Astrocyte of the cerebellum (primary cell): ENCODE measurements around the gene EZR.

Source experiments
- DNase-seq: peaks from one replicate; pipeline ENCODE4 v3.0.0-alpha.2; 2011; ENCODE audit warnings: low read depth
- H3K4me3 ChIP-seq: 2 replicates; pipeline ENCODE4 v1.5.1; 2011; ENCODE audit warnings: mild to moderate bottlenecking, low read depth, low read length, moderate library complexity
- in situ Hi-C: cut with HindIII; loops from 2 replicates; pipeline ENCODE4 v1.10.0; 2017; ENCODE audit warnings: low sequenced_read_pairs
- TF ChIP-seq, protein P1 (sequence below): IDR thresholded peaks from 2 replicates; pipeline ENCODE4 v1.5.1; 2012; ENCODE audit warnings: low read length, low read depth, moderate library complexity, mild to moderate bottlenecking; ENCODE audit errors: missing control alignments

EZR gene

DNA sequence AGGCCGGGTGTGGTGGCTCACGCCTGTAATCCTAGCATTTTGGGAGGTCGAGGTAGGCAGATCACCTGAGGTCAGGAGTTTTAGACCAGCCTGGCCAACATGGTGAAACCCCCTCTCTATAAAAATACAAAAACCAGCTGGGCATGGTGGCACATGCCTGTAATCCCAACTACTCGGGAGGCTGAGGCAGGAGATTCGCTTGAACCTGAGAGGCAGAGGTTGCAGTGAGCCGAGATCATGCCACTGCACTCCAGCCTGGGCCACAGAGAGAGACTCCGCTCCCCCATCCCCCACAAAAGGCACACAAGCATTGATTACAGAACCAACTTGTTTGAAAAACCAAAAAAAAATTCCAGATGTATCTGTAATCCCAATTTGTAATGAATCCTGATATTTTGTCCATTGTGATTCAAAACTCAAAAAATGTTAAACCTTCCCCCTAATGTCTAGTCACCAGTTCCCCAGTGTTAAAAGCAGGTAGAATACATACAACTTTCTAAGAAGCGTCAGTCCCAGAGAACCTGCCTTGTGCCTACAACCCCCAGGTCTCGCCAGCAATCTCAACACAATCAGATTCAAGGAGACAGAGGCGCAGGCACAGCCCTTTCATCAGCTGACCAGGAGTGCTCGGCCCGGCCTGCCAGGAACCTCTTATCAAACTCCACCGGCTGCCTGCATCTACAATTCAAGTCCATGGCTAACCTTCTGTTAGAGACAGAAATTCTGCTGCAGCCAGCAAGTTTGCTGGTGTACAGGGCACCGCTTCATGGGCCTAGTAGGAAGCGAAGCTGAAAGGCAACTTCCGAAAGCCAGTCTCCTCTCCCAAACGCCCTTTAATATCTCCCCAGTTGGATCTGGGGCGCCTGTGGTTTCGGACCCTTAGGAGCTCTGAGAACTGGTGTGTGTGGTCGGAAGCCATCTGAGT is 2.1 kb downstream of the EZR start:
- H3K4me3 ChIP-seq: peak overlapping the region; percentile 65

GRCh38 chr6:158816329-158816728 is 2.8 kb downstream of the EZR start:
- no peak for DNase-seq
- in situ Hi-C loops: no loop called here
- peak overlapping the region; percentile 65 for H3K4me3 ChIP-seq
- TF ChIP-seq, protein P1, sequence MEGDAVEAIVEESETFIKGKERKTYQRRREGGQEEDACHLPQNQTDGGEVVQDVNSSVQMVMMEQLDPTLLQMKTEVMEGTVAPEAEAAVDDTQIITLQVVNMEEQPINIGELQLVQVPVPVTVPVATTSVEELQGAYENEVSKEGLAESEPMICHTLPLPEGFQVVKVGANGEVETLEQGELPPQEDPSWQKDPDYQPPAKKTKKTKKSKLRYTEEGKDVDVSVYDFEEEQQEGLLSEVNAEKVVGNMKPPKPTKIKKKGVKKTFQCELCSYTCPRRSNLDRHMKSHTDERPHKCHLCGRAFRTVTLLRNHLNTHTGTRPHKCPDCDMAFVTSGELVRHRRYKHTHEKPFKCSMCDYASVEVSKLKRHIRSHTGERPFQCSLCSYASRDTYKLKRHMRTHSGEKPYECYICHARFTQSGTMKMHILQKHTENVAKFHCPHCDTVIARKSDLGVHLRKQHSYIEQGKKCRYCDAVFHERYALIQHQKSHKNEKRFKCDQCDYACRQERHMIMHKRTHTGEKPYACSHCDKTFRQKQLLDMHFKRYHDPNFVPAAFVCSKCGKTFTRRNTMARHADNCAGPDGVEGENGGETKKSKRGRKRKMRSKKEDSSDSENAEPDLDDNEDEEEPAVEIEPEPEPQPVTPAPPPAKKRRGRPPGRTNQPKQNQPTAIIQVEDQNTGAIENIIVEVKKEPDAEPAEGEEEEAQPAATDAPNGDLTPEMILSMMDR: no peak

More for the DNA sequence above, 2.1 kb downstream of the EZR start:
- in situ Hi-C loops: no loop called here
- no peak for DNase-seq
- TF ChIP-seq, protein P1: no peak

GRCh38 chr6:158815907-158816306 is 3.3 kb downstream of the EZR start:
- no peak for DNase-seq
- H3K4me3 ChIP-seq: peak overlapping the region; percentile 65
- in situ Hi-C loops: no loop called here
- TF ChIP-seq, protein P1: no peak

DNA sequence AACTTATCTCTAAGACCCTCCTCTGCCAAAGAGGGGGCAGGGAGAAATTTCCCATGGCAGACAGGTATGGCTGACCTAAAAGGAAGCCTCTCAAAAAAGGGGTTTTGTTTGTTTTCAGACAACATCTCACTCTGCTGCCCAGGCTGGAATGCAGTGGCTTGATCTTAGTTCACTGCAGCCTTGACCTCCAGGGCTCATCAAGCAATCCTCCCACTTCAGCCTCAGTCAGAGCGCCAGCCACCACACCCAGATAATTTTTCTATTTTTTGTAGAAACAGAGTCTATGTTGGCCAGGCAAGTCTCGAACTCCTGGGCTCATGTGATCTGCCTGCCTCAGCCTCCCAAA is 3.8 kb downstream of the EZR start:
- DNase-seq: no peak
- TF ChIP-seq, protein P1: no peak
- H3K4me3 ChIP-seq: no peak overlapping the region
- in situ Hi-C loops: no loop called here

- TF ChIP-seq, protein P1: no peak
- no peak overlapping the region for H3K4me3 ChIP-seq
- no peak for DNase-seq
- in situ Hi-C loops: no loop called here
Measured at GRCh38 chr6:158813032-158813431, 6.1 kb downstream of the EZR start.

DNA sequence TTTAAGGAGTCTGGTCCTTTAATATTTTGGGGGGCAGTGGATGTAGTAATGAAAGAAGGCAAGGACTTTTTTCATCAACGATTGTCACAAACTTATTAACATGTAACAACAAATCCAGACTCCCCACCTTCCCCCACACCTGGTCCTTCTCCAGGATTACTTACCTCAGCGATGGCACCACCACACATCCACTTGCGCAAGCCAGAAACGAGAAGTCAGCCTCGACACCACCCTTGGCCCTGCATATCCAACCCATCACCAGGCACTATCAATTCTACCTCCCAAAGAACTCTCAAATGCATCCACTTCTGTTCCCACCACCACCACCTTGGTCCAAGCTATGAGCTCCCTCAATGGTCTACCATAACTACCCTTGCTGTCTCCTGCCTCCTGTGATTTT is 6.6 kb downstream of the EZR start:
- TF ChIP-seq, protein P1: no peak
- DNase-seq: no peak
- in situ Hi-C loops: no loop called here
- H3K4me3 ChIP-seq: no peak overlapping the region
